DND-41 (cell line): ENCODE data around the gene C2CD3.

Experiments used
- EZH2 ChIP-seq: IDR thresholded peaks from 3 replicates; pipeline ENCODE4 v1.6.1; 2012; ENCODE audit warnings: borderline replicate concordance, low read depth, mild to moderate bottlenecking, moderate library complexity, low read length, inconsistent platforms; ENCODE audit not compliant: severe bottlenecking
- TF ChIP-seq, protein P1 (sequence below): IDR thresholded peaks from 2 replicates; pipeline ENCODE4 v1.5.1; 2012; ENCODE audit warnings: borderline replicate concordance, low read length, moderate library complexity, mild to moderate bottlenecking; ENCODE audit not compliant: poor library complexity, severe bottlenecking; ENCODE audit errors: extremely low read depth

DNA sequence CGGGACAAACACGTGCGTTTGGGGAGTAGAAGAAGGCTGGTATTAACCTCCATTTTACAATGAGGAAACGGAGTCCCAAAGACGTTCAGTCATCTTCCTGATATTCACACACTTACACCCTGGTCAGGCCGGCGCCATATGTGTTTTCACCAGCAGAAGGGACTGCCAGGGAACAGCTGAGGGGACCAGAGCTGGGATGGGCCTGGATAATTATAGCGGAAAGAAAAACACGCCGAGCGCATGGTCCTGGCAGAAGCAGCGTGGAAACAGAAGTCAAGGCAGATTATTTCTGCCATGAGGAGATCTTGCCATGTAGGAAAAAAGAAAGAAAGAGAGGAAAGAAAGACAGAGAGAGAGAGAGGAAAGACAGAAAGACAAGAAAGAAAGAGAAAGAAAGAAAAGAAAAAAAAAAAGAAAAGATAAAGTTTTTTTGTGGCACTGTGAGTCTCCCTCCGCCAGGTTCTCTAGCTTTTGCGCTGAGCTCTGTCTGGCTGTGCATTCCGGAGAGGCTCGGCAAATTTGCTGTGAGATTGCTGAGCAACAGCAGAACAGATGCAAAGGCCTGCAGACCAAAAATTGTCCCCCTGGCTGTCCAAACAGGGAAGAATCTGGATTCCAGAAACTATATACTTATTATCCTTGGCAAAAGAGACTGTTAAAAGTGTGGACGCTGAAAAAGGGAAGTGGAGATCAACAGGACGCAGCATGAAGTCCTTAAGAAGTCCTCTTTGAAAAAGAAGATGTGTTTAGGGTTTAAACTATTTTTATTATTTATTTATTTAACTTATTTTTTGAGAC is 186.9 kb downstream of the C2CD3 start:
- TF ChIP-seq, protein P1, sequence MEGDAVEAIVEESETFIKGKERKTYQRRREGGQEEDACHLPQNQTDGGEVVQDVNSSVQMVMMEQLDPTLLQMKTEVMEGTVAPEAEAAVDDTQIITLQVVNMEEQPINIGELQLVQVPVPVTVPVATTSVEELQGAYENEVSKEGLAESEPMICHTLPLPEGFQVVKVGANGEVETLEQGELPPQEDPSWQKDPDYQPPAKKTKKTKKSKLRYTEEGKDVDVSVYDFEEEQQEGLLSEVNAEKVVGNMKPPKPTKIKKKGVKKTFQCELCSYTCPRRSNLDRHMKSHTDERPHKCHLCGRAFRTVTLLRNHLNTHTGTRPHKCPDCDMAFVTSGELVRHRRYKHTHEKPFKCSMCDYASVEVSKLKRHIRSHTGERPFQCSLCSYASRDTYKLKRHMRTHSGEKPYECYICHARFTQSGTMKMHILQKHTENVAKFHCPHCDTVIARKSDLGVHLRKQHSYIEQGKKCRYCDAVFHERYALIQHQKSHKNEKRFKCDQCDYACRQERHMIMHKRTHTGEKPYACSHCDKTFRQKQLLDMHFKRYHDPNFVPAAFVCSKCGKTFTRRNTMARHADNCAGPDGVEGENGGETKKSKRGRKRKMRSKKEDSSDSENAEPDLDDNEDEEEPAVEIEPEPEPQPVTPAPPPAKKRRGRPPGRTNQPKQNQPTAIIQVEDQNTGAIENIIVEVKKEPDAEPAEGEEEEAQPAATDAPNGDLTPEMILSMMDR, result no peak
- TF ChIP-seq EZH2, result no peak
